Endothelial cell of umbilical vein (primary cell): Measurements from ENCODE around the gene TFDP1. TPM values are rescaled to one million over a fixed set of nuclear protein-coding genes. Genes with fewer than 3 reads are reported as not detected.

Experiments
- BruUV-seq: library from RNA; stranded (reverse); fragments of 400-500 nt; replicated peaks from 2 replicates; lab custom pipeline; 2021; lab: Mats Ljungman, UMichigan
- CTCF ChIA-PET: fragments of 300-600, 350-600 bp; sonication (Branson Sonifier 250); formaldehyde crosslinking; loops from one replicate; lab custom pipeline; 2021; ENCODE audit warnings: antibody characterized with exemption, inconsistent platforms; lab: Charles Lee
- POLR2A ChIA-PET: fragments of 300-600, 350-600 bp; sonication (Branson Sonifier 250); formaldehyde crosslinking; loops from one replicate; lab custom pipeline; 2021; ENCODE audit warnings: antibody characterized with exemption, inconsistent platforms; lab: Charles Lee
- DNase-seq: peaks from one replicate; pipeline ENCODE4 v3.0.0-alpha.2; 2011; ENCODE audit warnings: low read depth, low spot score
- FAIRE-seq: peaks from 2 replicates; lab custom pipeline; 2011; peaks lifted over from hg19 to GRCh38; lab: Jason Lieb, UNC
- H2AFZ ChIP-seq: 2 replicates; pipeline ENCODE4 v1.6.0; 2012; ENCODE audit warnings: low read depth, low read length, control low read depth, inconsistent platforms
- H3K27ac ChIP-seq: 2 replicates; pipeline ENCODE4 v1.5.1; 2011; ENCODE audit warnings: low read depth, mild to moderate bottlenecking, control low read depth, low read length, moderate library complexity; ENCODE audit not compliant: insufficient read depth
- H3K27me3 ChIP-seq, 2 experiments: 2 replicates each; pipeline versions ENCODE4 v1.6.0 to v1.6.1; 2011; ENCODE audit warnings: low read length in 2 of 2, mixed read lengths in 1 of 2; ENCODE audit not compliant: control insufficient read depth in 2 of 2, insufficient read depth in 2 of 2
- H3K36me3 ChIP-seq, 2 experiments: 2 replicates in 1 of 2; 3 replicates in 1 of 2; pipeline ENCODE4 v1.5.1; 2011; ENCODE audit warnings: low read length in 2 of 2, mild to moderate bottlenecking in 1 of 2, moderate library complexity in 1 of 2; ENCODE audit not compliant: control insufficient read depth in 2 of 2, insufficient read depth in 2 of 2; ENCODE audit errors: extremely low read depth in 1 of 2
- H3K4me1 ChIP-seq: 3 replicates; pipeline ENCODE4 v1.5.1; 2011; ENCODE audit warnings: mild to moderate bottlenecking, low read length; ENCODE audit not compliant: control insufficient read depth, insufficient read depth; ENCODE audit errors: extremely low read depth
- H3K4me2 ChIP-seq: 2 replicates; pipeline ENCODE4 v1.6.1; 2011; ENCODE audit warnings: low read length, control low read depth, mixed read lengths; ENCODE audit not compliant: insufficient read depth
- H3K4me3 ChIP-seq, 3 experiments: fragments of 200-600 bp in 1 of 3; sonication (generic), shearing (Covaris generic) in 1 of 3; replicated peaks in 1 of 3; 2 replicates each; pipeline ENCODE4 v1.5.1; 2011 to 2016; ENCODE audit warnings: control low read depth in 3 of 3, low read length in 3 of 3, mild to moderate bottlenecking in 2 of 3, inconsistent platforms in 1 of 3, low read depth in 1 of 3, moderate library complexity in 1 of 3; ENCODE audit not compliant: insufficient read depth in 1 of 3
- H3K79me2 ChIP-seq: 2 replicates; pipeline ENCODE4 v1.6.0; 2012; ENCODE audit warnings: low read length, inconsistent platforms; ENCODE audit not compliant: control insufficient read depth, insufficient read depth
- H3K9ac ChIP-seq: replicated peaks from 2 replicates; pipeline ENCODE3; 2011; ENCODE audit warnings: low read length, control low read depth; ENCODE audit not compliant: insufficient read depth; ENCODE audit errors: extremely low read depth
- H3K9me1 ChIP-seq: replicated peaks from 3 replicates; pipeline ENCODE4 v1.6.0; 2011; ENCODE audit warnings: mild to moderate bottlenecking, low read length; ENCODE audit not compliant: control insufficient read depth, insufficient read depth; ENCODE audit errors: extremely low read depth
- H3K9me3 ChIP-seq: replicated peaks from 2 replicates; pipeline ENCODE4 v1.5.1; 2012; ENCODE audit warnings: low read length, inconsistent platforms; ENCODE audit not compliant: control insufficient read depth, insufficient read depth
- H4K20me1 ChIP-seq: replicated peaks from 2 replicates; pipeline ENCODE3; 2011; ENCODE audit warnings: mild to moderate bottlenecking, low read length; ENCODE audit not compliant: control insufficient read depth, insufficient read depth; ENCODE audit errors: extremely low read depth
- FOS ChIP-seq: IDR thresholded peaks from 2 replicates; pipeline ENCODE4 v1.6.1; 2011; ENCODE audit warnings: mild to moderate bottlenecking, low read length, moderate library complexity, borderline replicate concordance; ENCODE audit not compliant: insufficient read depth
- GATA2 ChIP-seq: IDR thresholded peaks from 2 replicates; pipeline ENCODE4 v1.7.0; 2011; ENCODE audit warnings: low read depth, mild to moderate bottlenecking, moderate library complexity, mixed read lengths, low read length; ENCODE audit not compliant: insufficient read length, insufficient read depth
- JUN ChIP-seq: IDR thresholded peaks from 2 replicates; pipeline ENCODE4 v1.6.1; 2011; ENCODE audit warnings: borderline replicate concordance, low read depth; ENCODE audit not compliant: insufficient read length, insufficient read depth
- MAX ChIP-seq: IDR thresholded peaks from 2 replicates; pipeline ENCODE4 v1.6.1; 2011; ENCODE audit not compliant: insufficient read depth, insufficient read length
- MYC ChIP-seq: IDR thresholded peaks from one replicate; pipeline ENCODE4 v1.6.1; 2011; ENCODE audit warnings: mild to moderate bottlenecking, low read depth, low read length
- POLR2A ChIP-seq: IDR thresholded peaks from 2 replicates; pipeline ENCODE4 v1.6.1; 2012; ENCODE audit warnings: low read depth, mild to moderate bottlenecking, control low read depth, low read length
- POLR2AphosphoS5 ChIP-seq: IDR thresholded peaks from 2 replicates; pipeline ENCODE4 v1.6.1; 2012; ENCODE audit warnings: low read depth, mild to moderate bottlenecking, control low read depth, low read length, moderate library complexity; ENCODE audit not compliant: insufficient read depth
- dilution Hi-C: fragments of 300-500 bp; cut with MboI; formaldehyde crosslinking; loops from one replicate; pipeline ENCODE4 v1.15.0; 2019; ENCODE audit warnings: low sequenced_read_pairs; ENCODE audit not compliant: extremely low pct_ligation_motif_present
- intact Hi-C: fragments of 100-400 bp; cut with micrococcal nuclease; formaldehyde crosslinking; loops from one replicate; pipeline ENCODE4 v1.10.0; 2022
- polyA plus RNA-seq, 4 experiments: library from polyadenylated mRNA; depleted of rRNA in 3 of 4; stranded (reverse) in 3 of 4; unstranded in 1 of 4; fragments of >200 nt; gene quantifications; 2 replicates each; pipeline versions ENCODE4 v1.2.1 to v1.2.3, GENCODE V29; 2011 to 2012; ENCODE audit warnings: missing spikeins in 1 of 4
- total RNA-seq: library from RNA; stranded (reverse); gene quantifications from 2 replicates; pipeline ENCODE4 v1.2.3, GENCODE V29; 2021
- TF ChIP-seq, protein P1 (sequence below), 2 donors: IDR thresholded peaks; 1 replicate in 1 of 2; 2 replicates in 1 of 2; pipeline ENCODE4 v1.5.1; 2011; ENCODE audit warnings: low read length in 2 of 2, mild to moderate bottlenecking in 2 of 2, moderate library complexity in 2 of 2, control low read depth in 1 of 2, inconsistent platforms in 1 of 2, low read depth in 1 of 2; ENCODE audit not compliant: insufficient read depth in 1 of 2; ENCODE audit errors: extremely low read depth in 1 of 2

Gene TFDP1
- total and polyA plus RNA-seq, 2 donors (not counting 3 experiments of a cell fraction or from before 2014, with no cell fraction given), result 64.3 to 137 TPM

GRCh38 chr13:113577881-113578435 lies 6.6 kb upstream of the TFDP1 start:
- Histone ChIP-seq H3K4me2 (no peak overlapping the region), H3K9me3 (no peaks in the 10 kb centered on the region), H3K9me1 (no peaks in the 10 kb centered on the region), H3K27me3 (peaks cover 5 to 37% of the 10 kb centered on the region in 2 experiments), H3K36me3 (no peaks in the 10 kb centered on the region), H3K27ac (no peak overlapping the region), H3K9ac (no peak overlapping the region), H3K4me3 (no peak overlapping the region), H3K4me1 (no peaks in the 10 kb centered on the region), H2AFZ (no peak overlapping the region), H3K79me2 (no peaks in the 10 kb centered on the region), H4K20me1 (no peaks in the 10 kb centered on the region)
- dilution Hi-C loops, result no loop called here
- FAIRE-seq (no peak), DNase-seq (no peak)
- TF ChIP-seq POLR2AphosphoS5 (no peak), MYC (no peak), POLR2A (no peak), GATA2 (no peak), JUN (no peak), FOS (no peak), MAX (no peak)
- TF ChIP-seq, protein P1, sequence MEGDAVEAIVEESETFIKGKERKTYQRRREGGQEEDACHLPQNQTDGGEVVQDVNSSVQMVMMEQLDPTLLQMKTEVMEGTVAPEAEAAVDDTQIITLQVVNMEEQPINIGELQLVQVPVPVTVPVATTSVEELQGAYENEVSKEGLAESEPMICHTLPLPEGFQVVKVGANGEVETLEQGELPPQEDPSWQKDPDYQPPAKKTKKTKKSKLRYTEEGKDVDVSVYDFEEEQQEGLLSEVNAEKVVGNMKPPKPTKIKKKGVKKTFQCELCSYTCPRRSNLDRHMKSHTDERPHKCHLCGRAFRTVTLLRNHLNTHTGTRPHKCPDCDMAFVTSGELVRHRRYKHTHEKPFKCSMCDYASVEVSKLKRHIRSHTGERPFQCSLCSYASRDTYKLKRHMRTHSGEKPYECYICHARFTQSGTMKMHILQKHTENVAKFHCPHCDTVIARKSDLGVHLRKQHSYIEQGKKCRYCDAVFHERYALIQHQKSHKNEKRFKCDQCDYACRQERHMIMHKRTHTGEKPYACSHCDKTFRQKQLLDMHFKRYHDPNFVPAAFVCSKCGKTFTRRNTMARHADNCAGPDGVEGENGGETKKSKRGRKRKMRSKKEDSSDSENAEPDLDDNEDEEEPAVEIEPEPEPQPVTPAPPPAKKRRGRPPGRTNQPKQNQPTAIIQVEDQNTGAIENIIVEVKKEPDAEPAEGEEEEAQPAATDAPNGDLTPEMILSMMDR (IDR thresholded peaks at IDR 0.05; ENCODE audit: extremely low read depth in 1 of 2, insufficient read depth in 1 of 2, low read depth in 1 of 2, low read length in 2 of 2), result no peak
- intact Hi-C loops, result no loop called here
- POLR2A ChIA-PET, result no interaction called here
- BruUV-seq, result no TSS peak
- CTCF ChIA-PET, result interaction anchor here (1.4 kb wide), 1 partner anchor 69 kb away, joined by 3 read pairs; no protein-coding TSS in a partner anchor
